Testis (tissue), 3 donors: ENCODE data around the gene MAMDC2. TPM values are rescaled to one million over a fixed set of nuclear protein-coding genes. Genes with fewer than 3 reads are reported as not detected.
A peak's percentile ranks its signal among the peaks of the same experiment; 100 is the strongest.

ENCODE experiments used
- DNase-seq: peaks from one replicate; pipeline ENCODE4 v3.0.0-alpha.2; 2019
- H3K27ac ChIP-seq, 2 donors: fragments of 200-600 bp; sonication (generic); one replicate each; pipeline ENCODE4 v1.5.1; 2019
- H3K27me3 ChIP-seq: fragments of 200-600 bp; sonication (generic); one replicate; pipeline ENCODE4 v1.5.1; 2019
- H3K36me3 ChIP-seq: fragments of 200-600 bp; sonication (generic); one replicate; pipeline ENCODE4 v1.5.1; 2017; ENCODE audit warnings: low read depth; ENCODE audit errors: missing control alignments
- H3K4me1 ChIP-seq: fragments of 200-600 bp; sonication (generic); one replicate; pipeline ENCODE4 v1.5.1; 2019
- H3K4me3 ChIP-seq, 2 donors: fragments of 200-600 bp; sonication (generic); one replicate each; pipeline ENCODE4 v1.5.1; 2017 to 2019
- H3K9me3 ChIP-seq: fragments of 200-600 bp; sonication (generic); one replicate; pipeline ENCODE4 v1.5.1; 2017
- POLR2A ChIP-seq: fragments of 450-650 bp; IDR thresholded peaks from one replicate; pipeline ENCODE4 v1.6.1; 2017; ENCODE audit warnings: antibody characterized with exemption, mild to moderate bottlenecking, moderate library complexity
- WGBS, 2 donors: methylation state at CpG; one replicate each; pipeline ENCODE4 v1.1.5; 2018; 5-methylcytosine and 5-hydroxymethylcytosine counted together
- intact Hi-C: fragments of 100-400 bp; cut with DNase I; formaldehyde crosslinking; loops from one replicate; pipeline ENCODE4 v1.15.1; 2023; ENCODE audit warnings: low total_unique reads
- polyA plus RNA-seq: library from polyadenylated mRNA; stranded (reverse); fragments of 350-450 nt; fragmentation: Illumina TruSeq; extraction: RNeasy Lipid Tissue Mini Kit (QIAGEN cat#74804); gene quantifications from one replicate; pipeline ENCODE4 v1.2.3, GENCODE V29; 2014; ENCODE audit warnings: low read depth, low replicate concordance; ENCODE audit not compliant: insufficient read depth
- total RNA-seq, 2 donors: library from RNA; depleted of rRNA; stranded (reverse); fragments of >200 nt; gene quantifications; one replicate each; pipeline ENCODE4 v1.2.3, GENCODE V29; 2016
- TF ChIP-seq, protein P1 (sequence below), 3 experiments: fragments of 450-650 bp in 2 of 3; fragments of 200-600 bp in 1 of 3; sonication (generic) in 1 of 3; IDR thresholded peaks; one replicate each; pipeline ENCODE4 v1.5.1; 2016 to 2019; ENCODE audit warnings: antibody characterized with exemption in 3 of 3, mild to moderate bottlenecking in 2 of 3, moderate library complexity in 1 of 3

The MAMDC2 gene
- total and polyA plus RNA-seq, 3 donors from 2014 or later = 13.7 to 28.3 (median 15.1) TPM

- no peaks in the 10 kb centered on the region for H3K36me3 ChIP-seq
- no peaks in the 10 kb centered on the region for H3K27me3 ChIP-seq
- no peak for TF ChIP-seq POLR2A
- TF ChIP-seq, protein P1, sequence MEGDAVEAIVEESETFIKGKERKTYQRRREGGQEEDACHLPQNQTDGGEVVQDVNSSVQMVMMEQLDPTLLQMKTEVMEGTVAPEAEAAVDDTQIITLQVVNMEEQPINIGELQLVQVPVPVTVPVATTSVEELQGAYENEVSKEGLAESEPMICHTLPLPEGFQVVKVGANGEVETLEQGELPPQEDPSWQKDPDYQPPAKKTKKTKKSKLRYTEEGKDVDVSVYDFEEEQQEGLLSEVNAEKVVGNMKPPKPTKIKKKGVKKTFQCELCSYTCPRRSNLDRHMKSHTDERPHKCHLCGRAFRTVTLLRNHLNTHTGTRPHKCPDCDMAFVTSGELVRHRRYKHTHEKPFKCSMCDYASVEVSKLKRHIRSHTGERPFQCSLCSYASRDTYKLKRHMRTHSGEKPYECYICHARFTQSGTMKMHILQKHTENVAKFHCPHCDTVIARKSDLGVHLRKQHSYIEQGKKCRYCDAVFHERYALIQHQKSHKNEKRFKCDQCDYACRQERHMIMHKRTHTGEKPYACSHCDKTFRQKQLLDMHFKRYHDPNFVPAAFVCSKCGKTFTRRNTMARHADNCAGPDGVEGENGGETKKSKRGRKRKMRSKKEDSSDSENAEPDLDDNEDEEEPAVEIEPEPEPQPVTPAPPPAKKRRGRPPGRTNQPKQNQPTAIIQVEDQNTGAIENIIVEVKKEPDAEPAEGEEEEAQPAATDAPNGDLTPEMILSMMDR (IDR thresholded peaks at IDR 0.05) = no peak
- WGBS, 2 donors = 93 to 94% methylated on average over 1 of the region's 1 CpG
- intact Hi-C loops = no loop called here
- DNase-seq = no peak
- no peaks in the 10 kb centered on the region for H3K9me3 ChIP-seq
- peaks cover 16% of the 10 kb centered on the region for H3K4me1 ChIP-seq
- H3K4me3 ChIP-seq = no peak overlapping the region
- H3K27ac ChIP-seq = no peak overlapping the region
Observed at GRCh38 chr9:69999315-69999714, 44.3 kb upstream of the MAMDC2 start.

- no peak for TF ChIP-seq POLR2A
- TF ChIP-seq, protein P1 (IDR thresholded peaks at IDR 0.05) = no peak
- Histone ChIP-seq H3K27ac (no peak overlapping the region), H3K27me3 (no peaks in the 10 kb centered on the region), H3K4me1 (peaks cover 16% of the 10 kb centered on the region), H3K4me3 (no peak overlapping the region), H3K9me3 (no peaks in the 10 kb centered on the region), H3K36me3 (no peaks in the 10 kb centered on the region)
- 93 to 95% methylated on average over 3 of the region's 3 CpGs for WGBS, 2 donors
- intact Hi-C loops = no loop called here
- no peak for DNase-seq
Observed at GRCh38 chr9:70000469-70000868, 43.2 kb upstream of the MAMDC2 start.

- H3K4me1 ChIP-seq = no peaks in the 10 kb centered on the region
- no peak for DNase-seq
- no peaks in the 10 kb centered on the region for H3K36me3 ChIP-seq
- WGBS, 2 donors = 81% methylated on average over 2 of the region's 2 CpGs
- no peaks in the 10 kb centered on the region for H3K9me3 ChIP-seq
- H3K4me3 ChIP-seq = no peak overlapping the region
- no peak for TF ChIP-seq POLR2A
- TF ChIP-seq, protein P1 (IDR thresholded peaks at IDR 0.05) = no peak
- intact Hi-C loops = no loop called here
- no peaks in the 10 kb centered on the region for H3K27me3 ChIP-seq
- no peak overlapping the region for H3K27ac ChIP-seq
Observed at GRCh38 chr9:70003901-70004714, 39.5 kb upstream of the MAMDC2 start.

GRCh38 chr9:70006306-70006705, 37.3 kb upstream of the MAMDC2 start:
- Histone ChIP-seq H3K27me3 (no peaks in the 10 kb centered on the region), H3K27ac (peak overlapping the region in 1 of 2 donors; percentile 4), H3K4me3 (no peak overlapping the region), H3K36me3 (no peaks in the 10 kb centered on the region), H3K9me3 (no peaks in the 10 kb centered on the region), H3K4me1 (peaks cover 3% of the 10 kb centered on the region)
- intact Hi-C loops = no loop called here
- DNase-seq = no peak
- TF ChIP-seq, protein P1 (IDR thresholded peaks at IDR 0.05) = no peak
- TF ChIP-seq POLR2A = no peak
- WGBS, 2 donors = 48 to 55% methylated on average over 3 of the region's 3 CpGs

DNA sequence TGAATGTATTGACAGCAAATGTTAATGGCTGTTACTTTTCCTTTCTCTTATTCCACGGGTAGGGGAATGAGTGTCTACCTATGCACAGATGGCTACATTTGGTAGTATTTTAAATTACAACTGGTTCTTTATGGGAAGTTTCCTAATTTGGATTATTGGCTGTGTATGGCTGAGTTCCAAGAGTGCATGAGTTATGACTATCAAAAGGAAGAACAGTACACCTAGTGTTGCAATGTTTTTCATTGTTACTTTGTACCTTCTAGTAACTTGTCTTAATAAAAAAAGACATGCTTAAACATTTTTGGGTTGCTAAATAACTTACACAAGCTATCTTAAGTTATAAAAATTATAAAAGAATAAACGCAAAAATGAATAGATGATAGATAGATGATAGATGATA, 35.8 kb upstream of the MAMDC2 start:
- TF ChIP-seq, protein P1 (IDR thresholded peaks at IDR 0.05) = no peak
- no peak for TF ChIP-seq POLR2A
- Histone ChIP-seq H3K36me3 (no peaks in the 10 kb centered on the region), H3K4me3 (no peak overlapping the region), H3K9me3 (no peaks in the 10 kb centered on the region), H3K4me1 (peaks cover 3% of the 10 kb centered on the region), H3K27ac (no peak overlapping the region), H3K27me3 (no peaks in the 10 kb centered on the region)
- 64 to 75% methylated on average over 2 of the region's 2 CpGs for WGBS, 2 donors
- intact Hi-C loops = no loop called here
- DNase-seq = no peak
